B cell (primary cell): Measurements from ENCODE around the gene QKI.

Experiments used
- CTCF ChIP-seq: fragments of 200-600 bp; IDR thresholded peaks from one replicate; pipeline ENCODE4 v1.8.0; 2022; ENCODE audit warnings: antibody characterized with exemption, mild to moderate bottlenecking
- EZH2 ChIP-seq: IDR thresholded peaks from 2 replicates; pipeline ENCODE4 v1.6.1; 2012; ENCODE audit warnings: borderline replicate concordance, low read depth, mild to moderate bottlenecking, moderate library complexity, low read length; ENCODE audit not compliant: insufficient read depth, poor library complexity, severe bottlenecking

GRCh38 chr6:163627274-163628062 lies 212.9 kb downstream of the QKI start:
- no peak for TF ChIP-seq EZH2
- TF ChIP-seq CTCF, result no peak
